GM23338 (cell line): ENCODE data around the gene ADAMTS13. TPM values are rescaled to one million over a fixed set of nuclear protein-coding genes. Genes with fewer than 3 reads are reported as not detected.

Experiments
- ATAC-seq: fragments of 200-7000 bp; cut with Tn5 transposase; 3 replicates; pipeline ENCODE4 v1.9.1; 2020
- DNase-seq: peaks from one replicate; pipeline ENCODE4 v3.0.0-alpha.2; 2015; ENCODE audit warnings: low spot score
- H2AFZ ChIP-seq: fragments of 200-600 bp; sonication (generic); 2 replicates; pipeline ENCODE4 v1.8.0; 2016; ENCODE audit warnings: antibody characterized with exemption, mild to moderate bottlenecking, moderate library complexity
- H3F3A ChIP-seq: fragments of 200-600 bp; sonication (generic); replicated peaks from 2 replicates; pipeline ENCODE4 v1.8.0; 2017; ENCODE audit warnings: antibody characterized with exemption, mixed run types, low read depth
- H3K27ac ChIP-seq: fragments of 200-600 bp; sonication (generic); 2 replicates; pipeline ENCODE4 v1.6.1; 2016; ENCODE audit warnings: low read depth
- H3K27me3 ChIP-seq: fragments of 200-600 bp; sonication (generic); 2 replicates; pipeline ENCODE4 v1.8.0; 2016; ENCODE audit warnings: mild to moderate bottlenecking, mixed run types, moderate library complexity; ENCODE audit not compliant: insufficient read depth
- H3K36me3 ChIP-seq: fragments of 200-600 bp; sonication (generic); 2 replicates; pipeline ENCODE4 v1.8.0; 2016; ENCODE audit warnings: mild to moderate bottlenecking; ENCODE audit not compliant: insufficient read depth
- H3K4me1 ChIP-seq: fragments of 200-600 bp; sonication (generic); 2 replicates; pipeline ENCODE4 v1.8.0; 2016; ENCODE audit warnings: mild to moderate bottlenecking, moderate library complexity; ENCODE audit not compliant: insufficient read depth
- H3K4me2 ChIP-seq: fragments of 200-600 bp; sonication (generic); 2 replicates; pipeline ENCODE4 v1.7.1; 2017; ENCODE audit warnings: mixed run types
- H3K4me3 ChIP-seq: fragments of 200-600 bp; sonication (generic); 2 replicates; pipeline ENCODE4 v1.6.1; 2016; ENCODE audit warnings: mixed run types
- H3K79me2 ChIP-seq: fragments of 200-600 bp; sonication (generic); replicated peaks from 2 replicates; pipeline ENCODE4 v1.8.0; 2017; ENCODE audit warnings: mild to moderate bottlenecking; ENCODE audit not compliant: insufficient read depth
- H3K9me2 ChIP-seq: fragments of 200-600 bp; sonication (generic); 2 replicates; pipeline ENCODE4 v1.8.0; 2017; ENCODE audit not compliant: insufficient read depth
- H4K20me1 ChIP-seq: fragments of 200-600 bp; sonication (generic); replicated peaks from 2 replicates; pipeline ENCODE4 v1.8.0; 2017; ENCODE audit warnings: mild to moderate bottlenecking; ENCODE audit not compliant: insufficient read depth
- H3K27ac Mint-ChIP-seq: 2 replicates; pipeline ENCODE4 v1.8.0; 2020; ENCODE audit warnings: inconsistent platforms, mild to moderate bottlenecking, moderate library complexity, mixed read lengths
- H3K27me3 Mint-ChIP-seq: 3 replicates; pipeline ENCODE4 v1.8.0; 2022; ENCODE audit warnings: low read depth, mild to moderate bottlenecking, moderate library complexity, mixed read lengths, inconsistent platforms; ENCODE audit not compliant: insufficient read depth, poor library complexity
- H3K36me3 Mint-ChIP-seq: 3 replicates; pipeline ENCODE4 v1.8.0; 2021; ENCODE audit warnings: low read depth, mild to moderate bottlenecking, inconsistent platforms, moderate library complexity, mixed read lengths
- H3K4me1 Mint-ChIP-seq: 3 replicates; pipeline ENCODE4 v1.8.0; 2020; ENCODE audit warnings: mild to moderate bottlenecking, inconsistent platforms, mixed read lengths
- H3K4me3 Mint-ChIP-seq: 3 replicates; pipeline ENCODE4 v1.8.0; 2021; ENCODE audit warnings: moderate library complexity, mild to moderate bottlenecking, inconsistent platforms, mixed read lengths
- H3K9me3 Mint-ChIP-seq: 3 replicates; pipeline ENCODE4 v1.8.0; 2020; ENCODE audit warnings: moderate library complexity, mild to moderate bottlenecking, inconsistent platforms, mixed read lengths
- CREB1 ChIP-seq: fragments of 250-450 bp; sonication (Bioruptor Pico); IDR thresholded peaks from 2 replicates; pipeline ENCODE4 v1.5.0; 2020; ENCODE audit warnings: low read depth, mild to moderate bottlenecking, moderate library complexity
- CTCF ChIP-seq, 2 experiments: fragments of 200-600 bp in 1 of 2; sonication (generic) in 1 of 2; conservative IDR thresholded peaks; 2 replicates each; pipeline versions ENCODE4 v1.5.1 to v1.6.1; 2016 to 2017; ENCODE audit warnings: antibody characterized with exemption in 2 of 2, low read depth in 2 of 2, mild to moderate bottlenecking in 2 of 2, moderate library complexity in 1 of 2
- ETS1 ChIP-seq: IDR thresholded peaks from 2 replicates; pipeline ENCODE4 v1.6.1; 2016; ENCODE audit warnings: antibody characterized with exemption
- EZH2 ChIP-seq: fragments of 200-600 bp; sonication (generic); IDR thresholded peaks from one replicate; pipeline ENCODE4 v1.8.0; 2017; ENCODE audit warnings: antibody characterized with exemption, mild to moderate bottlenecking, low read depth; ENCODE audit not compliant: unreplicated experiment
- EZH2phosphoT487 ChIP-seq: fragments of 200-600 bp; sonication (generic); IDR thresholded peaks from one replicate; pipeline ENCODE4 v1.8.1; 2018; ENCODE audit warnings: antibody characterized with exemption; ENCODE audit not compliant: unreplicated experiment
- JUNB ChIP-seq: IDR thresholded peaks from one replicate; pipeline ENCODE4 v1.6.1; 2016; ENCODE audit warnings: antibody characterized with exemption; ENCODE audit not compliant: unreplicated experiment
- NANOG ChIP-seq: IDR thresholded peaks from 2 replicates; pipeline ENCODE4 v1.6.1; 2016; ENCODE audit warnings: antibody characterized with exemption, borderline replicate concordance
- POLR2AphosphoS5 ChIP-seq: IDR thresholded peaks from 2 replicates; pipeline ENCODE4 v1.6.1; 2016; ENCODE audit warnings: antibody characterized with exemption, low read depth
- REST ChIP-seq: IDR thresholded peaks from one replicate; pipeline ENCODE4 v1.6.1; 2018; ENCODE audit warnings: antibody characterized with exemption; ENCODE audit not compliant: unreplicated experiment
- STAT1 ChIP-seq: IDR thresholded peaks from one replicate; pipeline ENCODE4 v1.6.1; 2016; ENCODE audit warnings: antibody characterized with exemption; ENCODE audit not compliant: unreplicated experiment
- ZNF114 ChIP-seq: fragments of 250-450 bp; sonication (Bioruptor Pico); IDR thresholded peaks from 2 replicates; pipeline ENCODE4 v1.5.0; 2020; ENCODE audit warnings: mild to moderate bottlenecking, moderate library complexity
- ZNF331 ChIP-seq: fragments of 250-450 bp; sonication (Bioruptor Pico); IDR thresholded peaks from 2 replicates; pipeline ENCODE4 v1.5.0; 2020; ENCODE audit warnings: low read depth, mild to moderate bottlenecking, moderate library complexity
- ZNF462 ChIP-seq: fragments of 250-450 bp; sonication (Bioruptor Pico); IDR thresholded peaks from 2 replicates; pipeline ENCODE4 v1.5.0; 2020; ENCODE audit warnings: mild to moderate bottlenecking, moderate library complexity
- polyA plus RNA-seq: library from polyadenylated mRNA; unstranded; fragments of >200 nt; fragmentation: Nextera tagmentation; extraction: Ambion mirVana; gene quantifications from 2 replicates; pipeline ENCODE4 v1.2.1, GENCODE V29; 2016
- total RNA-seq: library from RNA; depleted of rRNA; stranded (reverse); fragments of >200 nt; shearing (Covaris generic); gene quantifications from 2 replicates; pipeline ENCODE4 v1.2.3, GENCODE V29; 2014

ADAMTS13 gene
- total and polyA plus RNA-seq, 2 experiments from 2014 or later: 6.0 TPM

- Histone ChIP-seq H3K36me3 (no peaks in the 10 kb centered on the region), H4K20me1 (no peaks in the 10 kb centered on the region), H2AFZ (no peak overlapping the region), H3K9me2 (no peaks in the 10 kb centered on the region), H3K4me2 (no peak overlapping the region), H3K27ac (no peak overlapping the region), H3K79me2 (no peaks in the 10 kb centered on the region), H3K4me3 (no peak overlapping the region), H3K4me1 (no peaks in the 10 kb centered on the region), H3F3A (no peaks in the 10 kb centered on the region), H3K27me3 (no peaks in the 10 kb centered on the region)
- no peak for DNase-seq
- H3K9me3 Mint-ChIP-seq: no peaks in the 10 kb centered on the region
- no peak overlapping the region for H3K27ac Mint-ChIP-seq
- no peaks in the 10 kb centered on the region; the same call in 2 of the 3 replicates for H3K36me3 Mint-ChIP-seq
- no peak for ATAC-seq
- no peak overlapping the region for H3K4me3 Mint-ChIP-seq
- no peak for TF ChIP-seq ZNF462 (CRISPR knock-in tag)
- no peak for TF ChIP-seq ETS1
- no peak for TF ChIP-seq REST
- no peak for TF ChIP-seq CTCF (conservative IDR thresholded peaks at IDR 0.05; ENCODE audit: low read depth in 2 of 2)
- TF ChIP-seq EZH2: no peak
- no peak for TF ChIP-seq ZNF331 (CRISPR knock-in tag)
- no peak for TF ChIP-seq POLR2AphosphoS5
- TF ChIP-seq EZH2phosphoT487: no peak
- TF ChIP-seq ZNF114 (CRISPR knock-in tag): no peak
- no peak for TF ChIP-seq JUNB
- no peak for TF ChIP-seq STAT1
- no peak for TF ChIP-seq NANOG
- no peak for TF ChIP-seq CREB1 (CRISPR knock-in tag)
- peaks cover 4% of the 10 kb centered on the region for H3K27me3 Mint-ChIP-seq
- H3K4me1 Mint-ChIP-seq: no peaks in the 10 kb centered on the region
Observed at GRCh38 chr9:133449760-133450159, 27.6 kb downstream of the ADAMTS13 start.
